Kidney (tissue), 14 donors: ENCODE results near the gene UBE2Q2. TPM values are rescaled to one million over a fixed set of nuclear protein-coding genes. Genes with fewer than 3 reads are reported as not detected.
A peak's percentile ranks its signal among the peaks of the same experiment; 100 is the strongest.
"Not testable (repeated sequence)": the region's sequence is repeated elsewhere in the genome, so short reads cannot be mapped to it uniquely, and the experiment has no call there.

Experiments used
- DNase-seq, 5 donors: peaks; one replicate each; pipeline ENCODE4 v3.0.0-alpha.2; 2013 to 2020
- FAIRE-seq: peaks from 2 replicates; lab custom pipeline; 2012; peaks lifted over from hg19 to GRCh38; lab: Jason Lieb, UNC
- H3K27ac ChIP-seq, 2 donors: one replicate each; pipeline ENCODE4 v1.7.0; 2013; ENCODE audit warnings: low read depth in 2 of 2, low read length in 2 of 2, inconsistent platforms in 1 of 2
- H3K27me3 ChIP-seq: one replicate; pipeline ENCODE4 v1.7.1; 2013; ENCODE audit warnings: low read length, inconsistent platforms; ENCODE audit not compliant: control insufficient read depth, insufficient read depth
- H3K36me3 ChIP-seq, 3 donors: one replicate each; pipeline versions ENCODE4 v1.7.0 to v1.7.1; 2013; ENCODE audit warnings: low read length in 3 of 3, control low read depth in 1 of 3, inconsistent platforms in 1 of 3; ENCODE audit not compliant: insufficient read depth in 3 of 3, control insufficient read depth in 2 of 3
- H3K4me1 ChIP-seq, 3 donors: one replicate each; pipeline versions ENCODE4 v1.7.0 to v1.7.1; 2013; ENCODE audit warnings: low read length in 3 of 3, inconsistent platforms in 1 of 3, low read depth in 1 of 3; ENCODE audit not compliant: control insufficient read depth in 2 of 3, insufficient read depth in 2 of 3
- H3K4me3 ChIP-seq, 3 donors: one replicate each; pipeline versions ENCODE4 v1.7.0 to v1.8.1; 2013; ENCODE audit warnings: low read length in 3 of 3, control low read depth in 1 of 3, inconsistent platforms in 1 of 3
- H3K9ac ChIP-seq, 3 donors: one replicate each; pipeline versions ENCODE4 v1.7.0 to v1.7.1; 2013; ENCODE audit warnings: low read length in 3 of 3, control low read depth in 1 of 3, inconsistent platforms in 1 of 3
- H3K9me3 ChIP-seq, 3 donors: one replicate each; pipeline versions ENCODE4 v1.7.0 to v1.7.1; 2013; ENCODE audit warnings: low read length in 3 of 3, control low read depth in 1 of 3, inconsistent platforms in 1 of 3; ENCODE audit not compliant: control insufficient read depth in 2 of 3, insufficient read depth in 1 of 3
- intact Hi-C: fragments of 100-400 bp; cut with DNase I; formaldehyde crosslinking; loops from one replicate; pipeline ENCODE4 v1.11.1; 2022
- polyA plus RNA-seq: library from polyadenylated mRNA; stranded (reverse); fragments of 350-450 nt; fragmentation: Illumina TruSeq; extraction: RNeasy Lipid Tissue Mini Kit (QIAGEN cat#74804); gene quantifications from one replicate; pipeline ENCODE4 v1.2.3, GENCODE V29; 2014; ENCODE audit warnings: low read depth, low replicate concordance; ENCODE audit not compliant: insufficient read depth
- total RNA-seq: library from RNA; stranded (reverse); fragmentation: NEBNext Ultra II Directional; extraction: Animal tissue kit (Norgen Biotek cat#: 25700); gene quantifications from one replicate; pipeline ENCODE4 v1.2.1, GENCODE V29; 2021
- TF ChIP-seq, protein P1 (sequence below): IDR thresholded peaks from 3 replicates; pipeline ENCODE4 v1.5.1; 2012; ENCODE audit warnings: mild to moderate bottlenecking, moderate library complexity, borderline replicate concordance; ENCODE audit not compliant: insufficient read depth; ENCODE audit errors: extremely low read depth
- donor health status: control.
- donor health status: control.
- donor health status: control.
- donor health status: control.
- donor health status: control.
- donor health status: DM: yes; HTN: yes; CAD: no.
- donor health status: Normal renal cell carcinoma (clear cell type).

UBE2Q2 gene
- total and polyA plus RNA-seq, 2 donors from 2014 or later = 18.1 to 31.6 TPM

DNA sequence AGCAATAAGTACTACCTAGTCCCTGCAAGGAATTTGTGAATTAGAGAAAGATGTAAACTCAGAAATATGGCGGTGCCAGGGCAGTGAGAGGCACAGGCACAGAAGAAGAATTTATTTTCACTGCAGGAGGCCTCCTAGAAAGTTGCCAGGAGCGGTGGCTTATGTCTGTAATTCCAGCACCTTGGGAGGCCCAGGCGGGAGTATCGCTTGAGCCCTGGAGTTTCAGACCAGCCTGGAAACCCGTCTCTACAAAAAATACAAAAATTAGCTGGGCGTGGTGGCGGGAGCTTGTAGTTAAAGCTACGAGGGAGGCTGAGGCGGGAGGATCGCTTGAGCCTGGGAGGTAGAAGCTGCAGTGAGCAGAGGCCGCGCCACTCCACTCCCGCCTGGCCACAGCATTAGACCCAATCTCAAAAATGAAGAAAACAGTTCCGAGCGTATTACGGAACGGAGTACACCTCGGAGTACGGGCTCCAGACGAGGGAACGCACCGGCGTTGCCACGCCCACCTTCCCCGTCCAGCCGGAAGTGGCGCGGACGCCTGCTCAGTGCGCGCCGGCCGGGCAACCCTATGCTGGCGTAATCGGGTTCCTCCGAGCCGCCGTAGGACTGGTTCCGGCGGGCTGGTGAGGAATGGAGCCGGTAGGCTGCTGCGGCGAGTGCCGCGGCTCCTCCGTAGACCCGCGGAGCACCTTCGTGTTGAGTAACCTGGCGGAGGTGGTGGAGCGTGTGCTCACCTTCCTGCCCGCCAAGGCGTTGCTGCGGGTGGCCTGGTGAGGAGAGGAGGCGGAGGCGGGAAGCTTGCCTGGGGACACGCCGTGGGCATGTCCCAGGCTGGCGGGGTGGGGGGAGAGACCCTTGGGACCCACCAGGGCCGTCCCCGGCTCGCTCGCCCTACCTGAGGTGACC, 60.3 kb downstream of the UBE2Q2 start, which contains the start of gene FBXO22:
Gene FBXO22 (plus strand): TSS at position 548 of the 909 bp plus-strand sequence. CDS start 86 bp downstream, at position 634.
- peak within 1 kb of the TSS; percentile 83 to 93 (median 91) for H3K9ac ChIP-seq
- TF ChIP-seq, protein P1, sequence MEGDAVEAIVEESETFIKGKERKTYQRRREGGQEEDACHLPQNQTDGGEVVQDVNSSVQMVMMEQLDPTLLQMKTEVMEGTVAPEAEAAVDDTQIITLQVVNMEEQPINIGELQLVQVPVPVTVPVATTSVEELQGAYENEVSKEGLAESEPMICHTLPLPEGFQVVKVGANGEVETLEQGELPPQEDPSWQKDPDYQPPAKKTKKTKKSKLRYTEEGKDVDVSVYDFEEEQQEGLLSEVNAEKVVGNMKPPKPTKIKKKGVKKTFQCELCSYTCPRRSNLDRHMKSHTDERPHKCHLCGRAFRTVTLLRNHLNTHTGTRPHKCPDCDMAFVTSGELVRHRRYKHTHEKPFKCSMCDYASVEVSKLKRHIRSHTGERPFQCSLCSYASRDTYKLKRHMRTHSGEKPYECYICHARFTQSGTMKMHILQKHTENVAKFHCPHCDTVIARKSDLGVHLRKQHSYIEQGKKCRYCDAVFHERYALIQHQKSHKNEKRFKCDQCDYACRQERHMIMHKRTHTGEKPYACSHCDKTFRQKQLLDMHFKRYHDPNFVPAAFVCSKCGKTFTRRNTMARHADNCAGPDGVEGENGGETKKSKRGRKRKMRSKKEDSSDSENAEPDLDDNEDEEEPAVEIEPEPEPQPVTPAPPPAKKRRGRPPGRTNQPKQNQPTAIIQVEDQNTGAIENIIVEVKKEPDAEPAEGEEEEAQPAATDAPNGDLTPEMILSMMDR = no peak
- intact Hi-C loops = no loop called here
- peaks cover 0 to 6% (median 2%) of the 10 kb centered on the region in 3 donors for H3K4me1 ChIP-seq
- H3K27ac ChIP-seq = peak within 1 kb of the TSS; percentile 76 to 81
- H3K36me3 ChIP-seq = peaks cover 0 to 6% (median 2%) of the 10 kb centered on the region in 3 donors
- DNase-seq (peak; percentile 92 to 97 (median 95)), FAIRE-seq (no peak)
- H3K27me3 ChIP-seq = no peaks in the 10 kb centered on the region
- no peaks in the 10 kb centered on the region for H3K9me3 ChIP-seq
- H3K4me3 ChIP-seq = peak within 1 kb of the TSS; percentile 89 to 97 (median 95)

DNA sequence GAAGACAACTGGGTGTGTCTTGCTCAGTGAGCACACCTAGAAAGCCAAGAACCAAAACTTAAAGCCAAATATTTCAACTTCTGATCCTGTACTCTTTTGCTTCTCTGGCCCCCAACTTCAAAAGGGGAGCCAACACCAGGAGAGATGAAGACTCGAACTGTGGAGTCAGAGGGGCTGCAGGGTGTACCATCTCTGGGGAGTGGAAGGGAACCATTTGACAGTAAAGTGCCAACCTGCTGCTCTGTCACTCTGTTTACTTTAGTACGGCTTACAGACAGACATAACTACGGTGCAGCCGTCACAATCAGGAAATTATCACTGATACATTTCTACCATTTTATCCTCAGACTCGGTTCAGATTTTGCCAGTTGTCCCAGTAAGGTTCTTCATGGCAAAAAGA, 62.0 kb downstream of the UBE2Q2 start:
- Histone ChIP-seq H3K4me3 (no peak overlapping the region), H3K27me3 (no peaks in the 10 kb centered on the region), H3K36me3 (peaks cover 0 to 6% (median 6%) of the 10 kb centered on the region in 3 donors), H3K27ac (no peak overlapping the region), H3K9ac (no peak overlapping the region), H3K9me3 (no peaks in the 10 kb centered on the region), H3K4me1 (peaks cover 0 to 6% (median 2%) of the 10 kb centered on the region in 3 donors)
- TF ChIP-seq, protein P1 = no peak
- intact Hi-C loops = no loop called here
- DNase-seq = no peak
- FAIRE-seq = no peak

DNA sequence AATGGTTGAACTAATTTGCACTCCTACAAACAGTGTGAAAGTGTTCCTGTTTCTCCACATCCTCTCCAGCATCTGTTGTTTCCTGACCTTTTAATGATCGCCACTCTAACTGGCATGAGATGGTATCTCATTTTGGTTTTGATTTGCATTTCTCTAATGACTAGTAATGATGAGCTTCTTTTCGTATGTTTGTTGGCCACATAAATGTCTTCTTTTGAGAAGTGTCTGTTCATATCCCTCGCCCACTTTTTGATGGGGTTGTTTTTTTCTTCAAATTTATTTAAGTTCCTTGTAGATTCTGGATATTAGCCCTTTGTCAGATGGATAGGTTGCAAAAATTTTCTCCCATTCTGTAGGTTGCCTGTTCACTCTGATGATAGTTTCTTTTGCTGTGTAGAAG, 67.1 kb downstream of the UBE2Q2 start:
- FAIRE-seq, H3K27ac ChIP-seq, H3K4me3 ChIP-seq, H3K27me3 ChIP-seq, H3K4me1 ChIP-seq, H3K9me3 ChIP-seq, DNase-seq, intact Hi-C loops, H3K9ac ChIP-seq: not testable (repeated sequence)
- H3K36me3 ChIP-seq = peaks cover 4 to 21% (median 6%) of the 10 kb centered on the region in 3 donors

DNA sequence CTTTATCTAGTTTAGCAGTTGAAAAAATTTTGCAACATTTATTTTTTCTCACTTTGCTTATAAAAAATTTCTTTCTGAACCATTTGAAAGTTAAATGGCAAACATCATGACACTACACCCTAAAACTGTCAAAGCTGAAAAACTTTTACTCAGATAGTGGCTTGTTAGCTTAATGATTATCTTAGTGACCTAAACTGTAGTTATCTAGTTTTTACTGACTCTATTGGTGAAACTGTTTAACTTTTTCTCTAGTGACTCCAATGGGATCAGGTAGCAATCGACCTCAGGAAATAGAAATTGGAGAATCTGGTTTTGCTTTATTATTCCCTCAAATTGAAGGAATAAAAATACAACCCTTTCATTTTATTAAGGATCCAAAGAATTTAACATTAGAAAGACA, 73.7 kb downstream of the UBE2Q2 start:
- H3K27me3 ChIP-seq = no peaks in the 10 kb centered on the region
- H3K9ac ChIP-seq = no peak overlapping the region
- no peak overlapping the region for H3K27ac ChIP-seq
- DNase-seq = no peak
- FAIRE-seq = peak; percentile 50
- H3K9me3 ChIP-seq = no peaks in the 10 kb centered on the region
- no peak overlapping the region for H3K4me3 ChIP-seq
- intact Hi-C loops = no loop called here
- TF ChIP-seq, protein P1 = no peak
- H3K4me1 ChIP-seq = peaks cover 0 to 6% (median under 1%) of the 10 kb centered on the region in 3 donors
- H3K36me3 ChIP-seq = peaks cover 2 to 27% (median 9%) of the 10 kb centered on the region in 3 donors
